IPS DF 6.9 (cell line): ENCODE data around the gene NRG3.
"Not testable (repeated sequence)": the region's sequence is repeated elsewhere in the genome, so short reads cannot be mapped to it uniquely, and the experiment has no call there.

Experiments used
- DNase-seq: peaks from one replicate; pipeline ENCODE4 v3.0.0-alpha.2; 2013; ENCODE audit warnings: low read depth, low spot score
- H3K27ac ChIP-seq: one replicate; pipeline ENCODE4 v1.5.1; 2013; ENCODE audit warnings: low read length, control low read depth
- H3K27me3 ChIP-seq: 2 replicates; pipeline ENCODE4 v1.6.1; 2013; ENCODE audit warnings: mild to moderate bottlenecking, low read length; ENCODE audit not compliant: control insufficient read depth, insufficient read depth
- H3K36me3 ChIP-seq: 2 replicates; pipeline ENCODE4 v1.6.1; 2013; ENCODE audit warnings: low read length; ENCODE audit not compliant: control insufficient read depth, insufficient read depth
- H3K4me1 ChIP-seq: 2 replicates; pipeline ENCODE4 v1.6.1; 2013; ENCODE audit warnings: low read length; ENCODE audit not compliant: control insufficient read depth, insufficient read depth
- H3K4me3 ChIP-seq: 2 replicates; pipeline ENCODE4 v1.5.1; 2013; ENCODE audit warnings: mild to moderate bottlenecking, low read length
- H3K9me3 ChIP-seq: 2 replicates; pipeline ENCODE4 v1.6.1; 2013; ENCODE audit warnings: low read length, inconsistent platforms; ENCODE audit not compliant: control insufficient read depth, insufficient read depth
- WGBS: extraction: QIAGEN DNeasy Blood & Tissue Kit; methylation state at CpG from one replicate; pipeline ENCODE4 v1.1.7; 2013; ENCODE audit warnings: mixed read lengths, missing lambda C conversion rate; ENCODE audit not compliant: insufficient read length, insufficient coverage; 5-methylcytosine and 5-hydroxymethylcytosine counted together

NRG3 gene

DNA sequence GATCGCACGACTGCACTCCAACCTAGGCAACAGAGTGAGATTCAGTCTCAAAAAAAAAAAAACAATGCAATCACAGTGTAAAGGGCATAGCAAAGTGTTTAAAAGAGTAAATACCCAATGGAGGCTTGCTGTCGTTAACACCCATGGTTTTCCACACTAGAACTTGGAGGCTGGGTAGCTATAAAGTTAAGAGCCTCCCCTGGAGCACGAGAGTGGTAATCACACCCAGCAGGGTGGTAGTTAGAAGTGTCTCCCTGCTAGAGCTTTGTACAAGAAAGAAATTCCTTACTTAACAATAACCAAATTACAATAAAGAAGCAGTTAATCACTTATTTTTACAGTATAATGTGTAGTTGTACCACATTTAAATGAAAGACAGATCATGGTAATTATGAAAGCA is 1078.9 kb downstream of the NRG3 start:
- H3K36me3 ChIP-seq, result no peaks in the 10 kb centered on the region
- no peak for DNase-seq
- no peaks in the 10 kb centered on the region for H3K9me3 ChIP-seq
- no peak overlapping the region for H3K27ac ChIP-seq
- H3K4me1 ChIP-seq, result no peaks in the 10 kb centered on the region
- no peak overlapping the region for H3K4me3 ChIP-seq
- no peaks in the 10 kb centered on the region for H3K27me3 ChIP-seq
- no CpG with 5 or more reads among the region's 4 CpGs for WGBS

DNA sequence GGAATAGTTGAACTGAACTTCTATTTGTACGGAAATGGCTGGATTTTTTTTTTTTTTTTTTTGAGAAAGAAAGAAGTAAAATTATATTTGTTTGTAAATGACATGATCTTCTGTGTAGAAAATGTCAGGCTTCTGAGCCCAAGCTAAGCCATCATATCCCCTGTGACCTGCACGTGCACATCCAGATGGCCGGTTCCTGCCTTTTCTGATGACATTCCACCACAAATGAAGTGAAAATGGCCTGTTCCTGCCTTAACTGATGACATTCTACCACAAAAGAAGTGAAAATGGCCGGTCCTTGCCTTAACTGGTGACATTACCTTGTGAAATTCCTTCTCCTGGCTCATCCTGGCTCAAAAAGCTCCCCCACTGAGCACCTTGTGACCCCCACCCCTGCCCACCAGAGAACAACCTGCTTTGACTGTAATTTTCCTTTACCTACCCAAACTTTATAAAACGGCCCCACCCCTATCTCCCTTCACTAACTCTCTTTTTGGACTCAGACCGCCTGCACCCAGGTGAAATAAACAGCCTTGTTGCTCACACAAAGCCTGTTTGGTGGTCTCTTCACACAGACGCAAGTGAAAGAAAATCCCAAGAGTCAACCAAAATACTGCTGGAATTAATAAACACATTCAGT is 1085.5 kb downstream of the NRG3 start:
- H3K4me1 ChIP-seq, H3K36me3 ChIP-seq, DNase-seq, H3K9me3 ChIP-seq, H3K27me3 ChIP-seq, H3K4me3 ChIP-seq, H3K27ac ChIP-seq: not testable (repeated sequence)
- WGBS, result no CpG with 5 or more reads among the region's 7 CpGs

DNA sequence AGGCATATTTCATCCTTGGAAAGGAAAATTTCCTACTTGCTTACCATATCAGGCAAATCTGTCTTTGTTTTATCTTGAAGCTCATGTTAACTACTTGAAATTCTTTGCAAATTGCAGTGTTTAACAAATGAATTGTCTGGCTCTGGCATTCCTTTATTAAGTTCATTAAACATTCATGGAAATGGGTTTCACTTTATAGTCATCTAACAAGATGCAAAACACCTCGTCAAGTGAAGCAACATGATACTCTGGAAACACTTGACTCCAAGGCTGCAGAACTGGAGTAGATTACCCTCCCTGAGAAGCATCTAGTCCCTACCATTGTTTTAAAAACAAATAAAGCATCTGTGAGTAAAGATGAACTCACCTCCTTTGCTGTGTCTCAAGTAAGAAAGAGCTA is 1086.9 kb downstream of the NRG3 start:
- H3K4me3 ChIP-seq, result no peak overlapping the region
- peaks cover 3% of the 10 kb centered on the region; the same call in 1 of the 2 replicates for H3K4me1 ChIP-seq
- no peaks in the 10 kb centered on the region for H3K27me3 ChIP-seq
- H3K27ac ChIP-seq, result no peak overlapping the region
- no peaks in the 10 kb centered on the region for H3K9me3 ChIP-seq
- H3K36me3 ChIP-seq, result no peaks in the 10 kb centered on the region
- no CpG with 5 or more reads among the region's 1 CpG for WGBS
- no peak for DNase-seq

DNA sequence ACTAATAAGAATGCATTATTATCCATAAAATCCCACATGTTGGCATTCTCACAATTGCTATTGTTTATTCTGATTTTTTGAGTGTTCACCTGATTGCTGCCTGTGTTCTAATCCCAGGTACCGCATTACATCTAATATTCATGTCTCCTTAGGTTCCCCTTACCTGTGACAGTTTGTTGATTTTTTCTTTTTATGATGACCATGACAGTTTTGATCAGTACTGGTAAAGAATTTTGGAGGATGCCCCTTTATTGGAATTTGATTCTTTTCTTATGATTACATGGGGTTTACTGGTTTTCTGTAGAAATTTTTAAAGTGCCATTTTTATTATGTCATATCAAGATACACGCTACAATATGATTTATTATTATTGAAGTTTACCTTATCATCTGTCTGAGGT is 1091.1 kb downstream of the NRG3 start:
- no CpG with 5 or more reads among the region's 2 CpGs for WGBS
- Histone ChIP-seq H3K4me1 (peaks cover 1% of the 10 kb centered on the region; the same call in 1 of the 2 replicates), H3K9me3 (no peaks in the 10 kb centered on the region), H3K27me3 (no peaks in the 10 kb centered on the region), H3K27ac (no peak overlapping the region), H3K4me3 (no peak overlapping the region), H3K36me3 (no peaks in the 10 kb centered on the region)
- no peak for DNase-seq

DNA sequence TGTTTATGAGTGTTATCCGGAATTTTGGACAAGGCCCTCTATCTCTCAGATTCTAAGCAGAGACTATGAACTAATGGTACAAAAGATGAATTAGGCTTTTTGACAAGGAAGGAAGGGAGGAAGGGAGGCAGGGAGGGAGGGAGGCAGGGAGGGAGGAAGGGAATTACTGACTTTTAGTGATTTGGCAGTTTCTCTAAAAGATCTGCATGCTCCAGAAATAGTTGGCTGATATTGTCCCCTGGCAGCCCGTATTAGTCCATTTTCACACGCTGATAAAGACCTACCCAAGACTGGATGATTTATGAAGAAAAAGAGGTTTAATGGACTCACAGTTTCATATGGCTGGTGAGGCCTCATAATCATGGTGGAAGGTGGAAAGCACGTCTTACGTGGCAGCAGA is 1093.5 kb downstream of the NRG3 start:
- Histone ChIP-seq H3K27ac (no peak overlapping the region), H3K4me3 (no peak overlapping the region), H3K4me1 (peaks cover 1% of the 10 kb centered on the region; the same call in 1 of the 2 replicates), H3K36me3 (no peaks in the 10 kb centered on the region), H3K9me3 (no peaks in the 10 kb centered on the region), H3K27me3 (no peaks in the 10 kb centered on the region)
- DNase-seq, result no peak
- no CpG with 5 or more reads among the region's 5 CpGs for WGBS

DNA sequence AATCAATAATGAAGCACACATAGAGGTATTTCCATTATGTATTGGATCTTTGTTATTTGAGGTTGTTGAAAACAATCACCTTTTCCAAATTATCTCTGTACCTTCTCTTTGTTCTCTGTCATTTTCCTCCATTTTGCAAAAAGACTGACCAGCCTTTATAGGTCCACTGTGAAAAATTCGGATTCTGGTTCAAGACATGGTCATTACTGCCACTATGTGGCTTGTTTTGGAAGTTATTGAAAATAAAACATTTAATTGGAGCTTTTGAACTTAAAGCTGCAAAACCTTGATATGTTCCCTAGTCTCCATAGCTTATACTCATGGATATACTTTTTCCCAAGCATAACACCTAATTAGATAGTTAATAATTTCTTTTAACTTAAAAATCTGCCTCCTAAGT is 1094.4 kb downstream of the NRG3 start:
- Histone ChIP-seq H3K27me3 (no peaks in the 10 kb centered on the region), H3K4me1 (peaks cover 1% of the 10 kb centered on the region; the same call in 1 of the 2 replicates), H3K36me3 (no peaks in the 10 kb centered on the region), H3K27ac (no peak overlapping the region), H3K4me3 (no peak overlapping the region), H3K9me3 (no peaks in the 10 kb centered on the region)
- no CpG with 5 or more reads among the region's 1 CpG for WGBS
- DNase-seq, result no peak

DNA sequence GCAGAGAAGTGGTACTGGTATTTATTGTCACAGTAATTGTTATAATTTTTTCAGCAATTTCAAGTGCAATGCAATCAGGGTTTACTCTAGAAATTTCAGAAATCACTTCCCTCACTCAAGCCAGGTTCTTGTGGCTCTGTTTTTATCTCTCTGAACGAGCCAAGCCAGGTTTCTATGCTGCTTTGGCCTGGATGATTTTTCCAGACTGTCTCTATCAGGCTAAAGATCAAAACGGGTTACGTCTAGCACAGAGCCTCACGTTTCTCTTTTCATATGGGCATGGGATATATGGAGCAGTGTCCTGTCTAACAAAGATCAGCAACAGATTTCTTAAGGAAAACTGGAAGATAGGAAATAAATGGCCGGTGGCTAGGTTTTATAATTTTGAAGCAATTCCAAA is 1105.3 kb downstream of the NRG3 start:
- Histone ChIP-seq H3K9me3 (no peaks in the 10 kb centered on the region), H3K4me3 (no peak overlapping the region), H3K36me3 (no peaks in the 10 kb centered on the region), H3K27me3 (no peaks in the 10 kb centered on the region), H3K27ac (no peak overlapping the region), H3K4me1 (0 out of 2 replicates have a peak, but pooled peaks cover 2% of the 10 kb centered on the region)
- no CpG with 5 or more reads among the region's 5 CpGs for WGBS
- DNase-seq, result no peak

DNA sequence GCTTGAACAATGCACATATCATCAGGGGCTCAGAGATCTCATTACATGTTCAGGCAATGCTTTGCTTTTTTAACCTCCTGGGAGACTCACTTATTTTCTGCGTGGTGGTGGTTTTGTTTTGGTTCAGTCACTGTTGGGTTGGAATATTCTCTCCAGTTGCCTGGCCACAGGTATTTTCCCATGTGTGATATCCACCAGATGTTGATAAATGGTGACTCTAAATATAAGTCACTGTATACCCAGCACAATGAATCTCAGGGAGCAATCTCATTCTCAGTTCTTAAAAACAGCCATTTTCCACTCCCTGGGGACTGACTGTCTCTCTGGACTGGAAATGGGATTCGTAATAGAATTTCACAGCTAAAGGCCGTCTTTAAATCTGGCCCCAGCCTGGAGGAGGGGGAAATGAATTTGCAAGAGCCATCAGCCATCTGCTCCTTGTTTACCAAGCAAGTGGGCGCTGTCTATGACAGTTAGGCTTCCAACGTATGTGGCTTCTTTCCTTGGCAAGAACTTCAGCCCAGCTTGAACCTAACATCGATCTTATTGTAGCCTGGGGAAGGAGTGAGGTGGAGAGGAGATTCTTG is 1106.2 kb downstream of the NRG3 start:
- no CpG with 5 or more reads among the region's 6 CpGs for WGBS
- no peak for DNase-seq
- Histone ChIP-seq H3K36me3 (no peaks in the 10 kb centered on the region), H3K27ac (no peak overlapping the region), H3K4me1 (0 out of 2 replicates have a peak, but pooled peaks cover 2% of the 10 kb centered on the region), H3K9me3 (no peaks in the 10 kb centered on the region), H3K4me3 (no peak overlapping the region), H3K27me3 (no peaks in the 10 kb centered on the region)

DNA sequence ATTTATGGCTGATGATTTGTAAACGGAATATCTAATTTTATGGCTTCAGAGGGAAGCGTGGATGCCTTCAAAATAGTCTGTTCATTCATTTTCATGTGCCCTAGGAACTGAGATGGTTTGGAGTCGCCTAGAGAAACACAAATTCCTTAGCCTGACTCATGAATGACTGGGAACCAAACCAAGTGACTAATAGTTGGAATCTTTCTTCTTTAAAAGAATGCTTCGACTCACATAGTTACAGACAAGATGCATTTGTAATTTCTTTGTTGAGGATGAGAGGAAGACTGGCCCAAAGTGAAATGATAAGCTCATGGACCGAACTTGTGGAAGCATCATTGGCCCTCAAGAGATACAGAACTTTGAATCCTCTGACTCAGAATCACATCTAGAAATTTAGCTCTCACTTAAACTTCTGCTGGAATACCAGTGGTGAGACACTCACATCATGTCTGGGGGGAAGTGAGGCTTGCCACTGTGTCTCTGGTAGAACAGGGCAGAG is 1107.2 kb downstream of the NRG3 start:
- H3K27ac ChIP-seq, result no peak overlapping the region
- H3K9me3 ChIP-seq, result no peaks in the 10 kb centered on the region
- H3K27me3 ChIP-seq, result no peaks in the 10 kb centered on the region
- WGBS, result no CpG with 5 or more reads among the region's 5 CpGs
- DNase-seq, result no peak
- no peak overlapping the region for H3K4me3 ChIP-seq
- H3K36me3 ChIP-seq, result no peaks in the 10 kb centered on the region
- no peaks in the 10 kb centered on the region for H3K4me1 ChIP-seq

DNA sequence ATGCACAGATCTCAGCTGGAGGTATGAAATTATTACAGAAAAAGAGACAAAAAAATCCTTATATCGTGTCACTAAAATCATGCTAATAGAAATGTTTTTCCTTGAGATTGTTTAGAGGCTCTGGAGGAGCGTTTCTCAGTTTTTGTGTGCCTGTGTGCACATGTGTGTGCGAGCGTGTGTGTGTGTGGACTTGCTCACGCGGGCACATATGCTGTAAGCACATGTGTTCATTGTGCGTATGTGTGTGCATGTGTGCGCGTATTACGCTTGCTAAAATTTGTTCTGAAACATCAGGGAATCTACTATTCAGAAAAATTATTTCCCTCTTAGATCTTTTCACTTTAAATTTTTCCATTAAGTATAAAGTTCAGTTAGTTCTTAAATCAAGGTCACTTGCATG is 1111.2 kb downstream of the NRG3 start:
- no peak for DNase-seq
- Histone ChIP-seq H3K9me3 (no peaks in the 10 kb centered on the region), H3K4me3 (no peak overlapping the region), H3K4me1 (no peaks in the 10 kb centered on the region), H3K27me3 (no peaks in the 10 kb centered on the region), H3K36me3 (no peaks in the 10 kb centered on the region), H3K27ac (no peak overlapping the region)
- no CpG with 5 or more reads among the region's 10 CpGs for WGBS

DNA sequence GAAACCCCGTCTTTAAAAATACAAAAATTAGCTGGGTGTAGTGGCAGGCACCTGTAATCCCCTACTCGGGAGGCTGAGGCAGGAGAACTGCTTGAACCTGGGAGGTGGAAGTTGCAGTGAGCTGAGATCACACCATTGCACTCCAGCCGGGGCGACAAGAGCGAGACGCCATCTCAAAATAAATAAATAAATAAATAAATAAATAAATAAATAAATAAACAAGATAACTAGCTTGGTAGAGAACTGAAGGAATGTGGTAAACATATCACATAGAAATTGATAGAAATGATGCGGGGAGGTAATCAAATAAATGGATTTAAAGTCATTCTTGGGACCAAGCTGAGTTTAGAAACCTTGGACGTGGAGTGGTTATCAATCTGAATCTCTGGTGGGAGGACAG is 1131.5 kb downstream of the NRG3 start:
- DNase-seq, result not testable (repeated sequence)
- WGBS, result no CpG with 5 or more reads among the region's 8 CpGs

More for the DNA sequence above, 1131.5 kb downstream of the NRG3 start:
- not testable (repeated sequence) for H3K9me3 ChIP-seq, H3K36me3 ChIP-seq, H3K4me3 ChIP-seq, H3K27me3 ChIP-seq, H3K4me1 ChIP-seq, H3K27ac ChIP-seq
